Gastroesophageal sphincter (tissue), 4 donors: ENCODE data around the gene VIPR2. TPM values are rescaled to one million over a fixed set of nuclear protein-coding genes. Genes with fewer than 3 reads are reported as not detected.

Experiments used
- ATAC-seq: fragments of 150-250 bp; one replicate; pipeline ENCODE4 v1.9.1; 2016; ENCODE audit warnings: mild to moderate bottlenecking, moderate library complexity
- H3K27ac ChIP-seq, 4 donors: fragments of 200-600 bp; sonication (generic) in 3 of 4; 1 replicate in 3 of 4; 2 replicates in 1 of 4; pipeline ENCODE4 v1.5.1; 2016 to 2019
- H3K27me3 ChIP-seq: fragments of 200-600 bp; sonication (generic); one replicate; pipeline ENCODE4 v1.5.1; 2019
- H3K36me3 ChIP-seq, 2 donors: fragments of 200-600 bp; sonication (generic); one replicate each; pipeline ENCODE4 v1.5.1; 2019; ENCODE audit warnings: control low read depth in 1 of 2
- H3K4me1 ChIP-seq, 3 donors: fragments of 200-600 bp; sonication (generic); 1 replicate in 2 of 3; 2 replicates in 1 of 3; pipeline ENCODE4 v1.5.1; 2016 to 2019; ENCODE audit warnings: control low read depth in 2 of 3
- H3K4me3 ChIP-seq, 2 donors: fragments of 200-600 bp; sonication (generic); one replicate each; pipeline ENCODE4 v1.5.1; 2019; ENCODE audit warnings: mild to moderate bottlenecking in 1 of 2, moderate library complexity in 1 of 2
- H3K9me3 ChIP-seq, 3 donors: fragments of 200-600 bp; sonication (generic); one replicate each; pipeline ENCODE4 v1.5.1; 2017 to 2019; ENCODE audit warnings: control low read depth in 2 of 3
- EP300 ChIP-seq: sonication (generic); formaldehyde crosslinking; IDR thresholded peaks from one replicate; pipeline ENCODE4 v1.6.1; 2017; ENCODE audit warnings: antibody characterized with exemption, mild to moderate bottlenecking
- POLR2A ChIP-seq, 2 donors: fragments of 450-650 bp; IDR thresholded peaks; one replicate each; pipeline ENCODE4 v1.6.1; 2017; ENCODE audit warnings: antibody characterized with exemption in 2 of 2, mild to moderate bottlenecking in 2 of 2, moderate library complexity in 1 of 2
- POLR2AphosphoS5 ChIP-seq: sonication (generic); formaldehyde crosslinking; IDR thresholded peaks from one replicate; pipeline ENCODE4 v1.6.1; 2017; ENCODE audit warnings: antibody characterized with exemption
- WGBS, 2 donors: methylation state at CpG; one replicate each; pipeline ENCODE4 v1.1.5; 2018; ENCODE audit warnings: low coverage in 1 of 2; 5-methylcytosine and 5-hydroxymethylcytosine counted together
- total RNA-seq, 4 donors: library from RNA; depleted of rRNA; stranded (reverse); fragments of >200 nt; gene quantifications; one replicate each; pipeline ENCODE4 v1.1.0, GENCODE V29; 2016
- TF ChIP-seq, protein P1 (sequence below), 4 experiments: fragments of 200-600 bp in 2 of 4; fragments of 450-650 bp in 2 of 4; sonication (generic) in 1 of 4; IDR thresholded peaks; one replicate each; pipeline ENCODE4 v1.5.1; 2017 to 2019; ENCODE audit warnings: antibody characterized with exemption in 4 of 4, mild to moderate bottlenecking in 2 of 4, moderate library complexity in 2 of 4

Gene VIPR2
- total RNA-seq, 4 donors from 2014 or later: 13.3 to 52.5 (median 27.4) TPM

GRCh38 chr7:158979023-158979529 lies 165.6 kb downstream of the VIPR2 start:
- WGBS, 2 donors: 80 to 98% methylated on average over 8 to 11 of the region's 18 CpGs
- peak overlapping the region in 2 of 4 donors; percentile 30 to 52 for H3K27ac ChIP-seq

More at GRCh38 chr7:158979023-158979529, 165.6 kb downstream of the VIPR2 start:
- no peak for TF ChIP-seq EP300
- TF ChIP-seq, protein P1, sequence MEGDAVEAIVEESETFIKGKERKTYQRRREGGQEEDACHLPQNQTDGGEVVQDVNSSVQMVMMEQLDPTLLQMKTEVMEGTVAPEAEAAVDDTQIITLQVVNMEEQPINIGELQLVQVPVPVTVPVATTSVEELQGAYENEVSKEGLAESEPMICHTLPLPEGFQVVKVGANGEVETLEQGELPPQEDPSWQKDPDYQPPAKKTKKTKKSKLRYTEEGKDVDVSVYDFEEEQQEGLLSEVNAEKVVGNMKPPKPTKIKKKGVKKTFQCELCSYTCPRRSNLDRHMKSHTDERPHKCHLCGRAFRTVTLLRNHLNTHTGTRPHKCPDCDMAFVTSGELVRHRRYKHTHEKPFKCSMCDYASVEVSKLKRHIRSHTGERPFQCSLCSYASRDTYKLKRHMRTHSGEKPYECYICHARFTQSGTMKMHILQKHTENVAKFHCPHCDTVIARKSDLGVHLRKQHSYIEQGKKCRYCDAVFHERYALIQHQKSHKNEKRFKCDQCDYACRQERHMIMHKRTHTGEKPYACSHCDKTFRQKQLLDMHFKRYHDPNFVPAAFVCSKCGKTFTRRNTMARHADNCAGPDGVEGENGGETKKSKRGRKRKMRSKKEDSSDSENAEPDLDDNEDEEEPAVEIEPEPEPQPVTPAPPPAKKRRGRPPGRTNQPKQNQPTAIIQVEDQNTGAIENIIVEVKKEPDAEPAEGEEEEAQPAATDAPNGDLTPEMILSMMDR (IDR thresholded peaks at IDR 0.05): no peak
- peak; percentile 8 for TF ChIP-seq POLR2AphosphoS5
- TF ChIP-seq POLR2A (IDR thresholded peaks at IDR 0.05): no peak
- ATAC-seq: no peak
- peaks cover 0 to 29% (median 0%) of the 10 kb centered on the region in 3 donors for H3K9me3 ChIP-seq
- H3K27me3 ChIP-seq: no peaks in the 10 kb centered on the region
- H3K4me1 ChIP-seq: peaks cover 0 to 30% (median 5%) of the 10 kb centered on the region in 3 donors
- no peak overlapping the region for H3K4me3 ChIP-seq
- H3K36me3 ChIP-seq: no peaks in the 10 kb centered on the region
